Chondrocyte (in vitro differentiated cells): ENCODE data around the gene MOB2. TPM values are rescaled to one million over a fixed set of nuclear protein-coding genes. Genes with fewer than 3 reads are reported as not detected.

Experiments used
- DNase-seq: peaks from one replicate; pipeline ENCODE4 v3.0.0; 2021; ENCODE audit warnings: mixed read lengths, low spot score
- H3K27ac Mint-ChIP-seq: one replicate; pipeline ENCODE4 v1.8.0; 2021; ENCODE audit warnings: mild to moderate bottlenecking, moderate library complexity, mixed read lengths; ENCODE audit not compliant: unreplicated experiment
- H3K27me3 Mint-ChIP-seq: 2 replicates; pipeline ENCODE4 v1.8.0; 2021; ENCODE audit warnings: low read depth, mixed read lengths
- H3K36me3 Mint-ChIP-seq: 2 replicates; pipeline ENCODE4 v1.8.0; 2021; ENCODE audit warnings: low read depth, mixed read lengths
- H3K4me1 Mint-ChIP-seq: 2 replicates; pipeline ENCODE4 v1.8.0; 2021; ENCODE audit warnings: low read depth, mild to moderate bottlenecking, mixed read lengths
- H3K4me3 Mint-ChIP-seq: one replicate; pipeline ENCODE4 v1.8.0; 2021; ENCODE audit warnings: mild to moderate bottlenecking, moderate library complexity, mixed read lengths; ENCODE audit not compliant: unreplicated experiment
- H3K9me3 Mint-ChIP-seq: 2 replicates; pipeline ENCODE4 v1.8.0; 2021; ENCODE audit warnings: low read depth, mixed read lengths
- CTCF ChIP-seq: fragments of 200-600 bp; sonication (generic); IDR thresholded peaks from 2 replicates; pipeline ENCODE4 v1.5.0; 2021; ENCODE audit warnings: antibody characterized with exemption, mild to moderate bottlenecking, moderate library complexity
- total RNA-seq: library from RNA; stranded (reverse); gene quantifications from 3 replicates; pipeline ENCODE4 v1.2.1, GENCODE V29; 2021

MOB2 gene
- total RNA-seq, 1 donor from 2014 or later = 28.0 TPM

GRCh38 chr11:1501421-1502167 lies 15.0 kb upstream of the MOB2 start:
- Mint-ChIP-seq H3K9me3 (no peaks in the 10 kb centered on the region), H3K4me1 (peaks cover 27% of the 10 kb centered on the region), H3K4me3 (no peak overlapping the region), H3K27ac (no peak overlapping the region), H3K27me3 (no peaks in the 10 kb centered on the region), H3K36me3 (peaks cover 1% of the 10 kb centered on the region)
- peak; percentile 90 for DNase-seq
- TF ChIP-seq CTCF = no peak

- peaks cover 2% of the 10 kb centered on the region for H3K36me3 Mint-ChIP-seq
- H3K27ac Mint-ChIP-seq = no peak overlapping the region
- no peak for TF ChIP-seq CTCF
- DNase-seq = peak; percentile 79
- no peak overlapping the region for H3K4me3 Mint-ChIP-seq
- H3K9me3 Mint-ChIP-seq = peaks cover 3% of the 10 kb centered on the region
- H3K27me3 Mint-ChIP-seq = no peaks in the 10 kb centered on the region
- peaks cover 22% of the 10 kb centered on the region for H3K4me1 Mint-ChIP-seq
These were observed 14.2 kb upstream of the MOB2 start for GRCh38 chr11:1500466-1501420.

- Mint-ChIP-seq H3K27ac (no peak overlapping the region), H3K9me3 (peaks cover 5% of the 10 kb centered on the region), H3K4me1 (peaks cover 20% of the 10 kb centered on the region), H3K36me3 (peaks cover 3% of the 10 kb centered on the region), H3K4me3 (no peak overlapping the region), H3K27me3 (no peaks in the 10 kb centered on the region)
- TF ChIP-seq CTCF = no peak
- peak; percentile 77 for DNase-seq
These were observed 13.3 kb upstream of the MOB2 start for GRCh38 chr11:1499899-1500298.

GRCh38 chr11:1499261-1499890 lies 12.8 kb upstream of the MOB2 start:
- DNase-seq = peak; percentile 89
- Mint-ChIP-seq H3K9me3 (peaks cover 5% of the 10 kb centered on the region), H3K27ac (no peak overlapping the region), H3K4me3 (no peak overlapping the region), H3K4me1 (peaks cover 20% of the 10 kb centered on the region), H3K36me3 (peaks cover 3% of the 10 kb centered on the region), H3K27me3 (no peaks in the 10 kb centered on the region)
- TF ChIP-seq CTCF = no peak

- peaks cover 10% of the 10 kb centered on the region for H3K9me3 Mint-ChIP-seq
- H3K27me3 Mint-ChIP-seq = no peaks in the 10 kb centered on the region
- peaks cover 24% of the 10 kb centered on the region for H3K4me1 Mint-ChIP-seq
- DNase-seq = peak; percentile 54
- H3K27ac Mint-ChIP-seq = no peak overlapping the region
- TF ChIP-seq CTCF = no peak
- H3K4me3 Mint-ChIP-seq = no peak overlapping the region
- peaks cover 3% of the 10 kb centered on the region for H3K36me3 Mint-ChIP-seq
These were observed 11.7 kb upstream of the MOB2 start for GRCh38 chr11:1498262-1498661.
